HepG2 (cell line): ENCODE measurements around the gene MAN2A1. TPM values are rescaled to one million over a fixed set of nuclear protein-coding genes. Genes with fewer than 3 reads are reported as not detected.

Experiments used
- ATAC-seq: fragments of 200-7000 bp; cut with Tn5 transposase; 3 replicates; pipeline ENCODE4 v1.9.1; 2020; ENCODE audit warnings: mild to moderate bottlenecking, moderate library complexity
- BruUV-seq: library from RNA; stranded (reverse); fragments of 400-500 nt; replicated peaks from 2 replicates; lab custom pipeline; 2021; lab: Mats Ljungman, UMichigan
- CTCF ChIA-PET: fragments of 300-600 bp; formaldehyde crosslinking; extraction: SDS; loops from one replicate; lab custom pipeline; 2021; ENCODE audit warnings: low total read pairs, inconsistent platforms, low intra/inter-chr PET ratio; lab: Yijun Ruan, JAX
- POLR2A ChIA-PET: fragments of 350-600 bp; sonication (Branson Sonifier 250); formaldehyde crosslinking; loops from one replicate; lab custom pipeline; 2020; ENCODE audit warnings: antibody characterized with exemption, inconsistent platforms; lab: Yijun Ruan, JAX
- DNase-seq: peaks from one replicate; pipeline ENCODE4 v3.0.0-alpha.2; 2015; ENCODE audit warnings: low spot score
- FAIRE-seq: peaks from 3 replicates; lab custom pipeline; 2011; peaks lifted over from hg19 to GRCh38; lab: Jason Lieb, UNC
- H2AFZ ChIP-seq: one replicate; pipeline ENCODE4 v1.6.1; 2011; ENCODE audit warnings: low read length, inconsistent platforms
- H3K27ac ChIP-seq: fragments of 300-600 bp; 3 replicates; pipeline ENCODE4 v1.8.0; 2011; ENCODE audit warnings: mixed run types, mild to moderate bottlenecking, mixed read lengths, low read length, inconsistent platforms; ENCODE audit not compliant: insufficient read depth; ENCODE audit errors: extremely low read length
- H3K27me3 ChIP-seq, 2 experiments: fragments of 200-600 bp in 1 of 2; 2 replicates in 1 of 2; 3 replicates in 1 of 2; pipeline versions ENCODE4 v1.6.0 to v1.8.0; 2011; ENCODE audit warnings: low read length in 2 of 2, mild to moderate bottlenecking in 2 of 2, moderate library complexity in 2 of 2, inconsistent platforms in 1 of 2; ENCODE audit not compliant: insufficient read depth in 2 of 2, control insufficient read depth in 1 of 2
- H3K36me3 ChIP-seq, 2 experiments: fragments of 200-600 bp in 1 of 2; replicated peaks in 1 of 2; 2 replicates in 1 of 2; 3 replicates in 1 of 2; pipeline versions ENCODE4 v1.5.1 to v1.8.0; 2011; ENCODE audit warnings: low read length in 2 of 2, inconsistent platforms in 1 of 2; ENCODE audit not compliant: insufficient read depth in 2 of 2, control insufficient read depth in 1 of 2
- H3K4me1 ChIP-seq: 2 replicates; pipeline ENCODE4 v1.5.1; 2012; ENCODE audit warnings: low read length, inconsistent platforms; ENCODE audit not compliant: insufficient read depth
- H3K4me2 ChIP-seq: 2 replicates; pipeline ENCODE4 v1.6.0; 2011; ENCODE audit warnings: low read depth, low read length, inconsistent platforms
- H3K4me3 ChIP-seq, 3 experiments: fragments of 200-600 bp in 1 of 3; sonication (generic), shearing (Covaris generic) in 1 of 3; replicated peaks in 1 of 3; 2 replicates each; pipeline ENCODE4 v1.5.1; 2011 to 2016; ENCODE audit warnings: low read length in 3 of 3, inconsistent platforms in 2 of 3, low read depth in 2 of 3, mild to moderate bottlenecking in 2 of 3, control low read depth in 1 of 3, mixed read lengths in 1 of 3; ENCODE audit not compliant: insufficient read depth in 1 of 3
- H3K79me2 ChIP-seq: one replicate; pipeline ENCODE4 v1.6.1; 2011; ENCODE audit warnings: low read length, inconsistent platforms; ENCODE audit not compliant: insufficient read depth
- H3K9ac ChIP-seq: 2 replicates; pipeline ENCODE4 v1.6.0; 2011; ENCODE audit warnings: mild to moderate bottlenecking, low read depth, low read length, inconsistent platforms; ENCODE audit not compliant: insufficient read depth
- H3K9me3 ChIP-seq: 2 replicates; pipeline ENCODE4 v1.5.1; 2012; ENCODE audit warnings: mild to moderate bottlenecking, low read length
- H4K20me1 ChIP-seq: 2 replicates; pipeline ENCODE4 v1.6.0; 2011; ENCODE audit warnings: inconsistent platforms, mild to moderate bottlenecking, low read length, moderate library complexity; ENCODE audit not compliant: insufficient read depth
- AGO2 ChIP-seq: fragments of 200-400 bp; formaldehyde crosslinking; optimal IDR thresholded peaks from 2 replicates; pipeline ENCODE3; 2017; ENCODE audit warnings: mild to moderate bottlenecking, low read depth, low read length, moderate library complexity
- BRD4 ChIP-seq: sonication (generic); formaldehyde crosslinking; IDR thresholded peaks from 2 replicates; pipeline ENCODE4 v1.4.0; 2020; ENCODE audit warnings: missing genetic modification reagents
- SALL1 ChIP-seq: sonication (generic); formaldehyde crosslinking; IDR thresholded peaks from 2 replicates; pipeline ENCODE4 v1.8.0; 2022; ENCODE audit warnings: mild to moderate bottlenecking, missing genetic modification reagents
- TBX2 ChIP-seq: sonication (generic); formaldehyde crosslinking; IDR thresholded peaks from 2 replicates; pipeline ENCODE4 v1.5.0; 2020; ENCODE audit warnings: missing genetic modification reagents, mild to moderate bottlenecking, borderline replicate concordance
- WGBS: methylation state at CpG from one replicate; pipeline ENCODE4 v1.1.6; 2017; ENCODE audit warnings: low lambda C conversion rate; 5-methylcytosine and 5-hydroxymethylcytosine counted together
- in situ Hi-C: cut with HindIII; loops from 2 replicates; pipeline ENCODE4 v1.10.0; 2017; ENCODE audit warnings: low pct_unique_long_range_greater_than_20kb; ENCODE audit not compliant: extremely low pct_ligation_motif_present
- intact Hi-C: fragments of 100-400 bp; cut with micrococcal nuclease; formaldehyde crosslinking; loops from one replicate; pipeline ENCODE4 v1.10.0; 2022; ENCODE audit not compliant: unreplicated experiment
- polyA plus RNA-seq, 8 experiments: library from polyadenylated mRNA; depleted of rRNA in 3 of 8; stranded (reverse) in 7 of 8; unstranded in 1 of 8; fragments of >200 nt; fragmentation: Illumina TruSeq in 4 of 8; extraction: Trizol in 4 of 8; gene quantifications; 2 replicates each; pipeline versions ENCODE4 v1.2.1 to v1.2.3, GENCODE V29; 2011 to 2016; ENCODE audit warnings: low read depth in 4 of 8, missing spikeins in 1 of 8, mixed read lengths in 1 of 8; ENCODE audit not compliant: insufficient read depth in 1 of 8
- total RNA-seq, 5 experiments: library from RNA; depleted of rRNA; stranded (reverse); fragments of >200 nt; fragmentation: Illumina TruSeq; extraction: Trizol; gene quantifications; 2 replicates each; pipeline ENCODE4 v1.2.3, GENCODE V29; 2016; ENCODE audit warnings: low read depth in 1 of 5
- TF ChIP-seq, protein P1 (sequence below): sonication (generic); formaldehyde crosslinking; conservative IDR thresholded peaks from 2 replicates; pipeline ENCODE4 v1.8.0; 2022; ENCODE audit warnings: mild to moderate bottlenecking, moderate library complexity, missing genetic modification reagents
- TF ChIP-seq, protein P2 (sequence below): sonication (generic); formaldehyde crosslinking; IDR thresholded peaks from 2 replicates; pipeline ENCODE4 v1.5.1; 2020; ENCODE audit warnings: mild to moderate bottlenecking, missing genetic modification reagents, moderate library complexity

MAN2A1 gene
- total and polyA plus RNA-seq, 2 of the 13 experiments (the other 11 are each of a cell fraction or from before 2014, with no cell fraction given) = 56.2 to 80.5 TPM

DNA sequence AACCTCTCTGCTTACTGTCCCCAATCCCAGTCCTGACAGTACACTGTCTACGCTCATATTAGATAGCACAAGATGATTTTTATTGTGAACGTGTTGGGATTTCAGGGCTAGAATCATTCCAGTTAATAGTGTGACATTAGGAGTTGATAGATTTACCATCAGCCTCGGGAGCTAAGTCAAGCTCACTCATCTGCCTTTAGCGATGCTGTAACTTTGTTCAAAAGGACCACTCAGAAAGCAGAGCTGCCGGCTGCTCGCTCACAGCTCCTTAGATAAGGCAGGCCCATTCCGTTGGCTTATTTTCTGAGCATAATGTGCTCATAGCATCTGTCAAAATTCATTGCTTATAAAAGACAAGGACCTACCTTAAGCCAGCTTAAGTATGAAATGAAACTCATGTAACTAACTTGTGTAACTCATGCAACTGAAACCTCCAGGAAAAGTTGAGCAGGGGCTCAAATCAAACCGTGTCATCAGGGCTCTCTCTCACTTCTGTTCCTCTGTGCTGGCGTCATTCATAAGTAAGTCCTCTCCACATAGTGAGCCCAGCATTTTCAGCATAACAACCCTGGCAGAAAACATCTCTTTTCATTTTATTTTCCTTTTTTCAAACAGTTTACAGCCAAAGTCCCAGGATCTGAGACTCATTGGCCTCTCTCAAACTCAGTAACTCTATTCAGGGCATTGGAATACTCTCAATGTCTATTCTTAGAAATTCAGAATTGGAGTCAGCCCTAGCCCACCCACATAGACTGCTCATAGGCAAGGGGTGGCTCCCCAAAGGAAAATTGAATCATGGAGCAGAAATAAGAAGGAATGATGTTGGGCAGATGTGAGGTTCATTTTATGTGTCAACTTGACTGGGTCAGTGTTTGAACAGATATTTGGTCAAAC lies 208.8 kb downstream of the MAN2A1 start:
- Histone ChIP-seq H3K79me2 (no peaks in the 10 kb centered on the region), H3K36me3 (no peaks in the 10 kb centered on the region; a peak in 1 of 5 replicates), H3K4me1 (peaks cover 66% of the 10 kb centered on the region), H3K27ac (no peak overlapping the region), H3K27me3 (no peaks in the 10 kb centered on the region), H3K9ac (no peak overlapping the region), H2AFZ (peak overlapping the region; percentile 71), H4K20me1 (no peaks in the 10 kb centered on the region), H3K4me3 (no peak overlapping the region), H3K4me2 (no peak overlapping the region), H3K9me3 (no peaks in the 10 kb centered on the region)
- ChIA-PET POLR2A (no interaction called here), CTCF (no interaction called here)
- FAIRE-seq (no peak), ATAC-seq (no peak), DNase-seq (no peak)
- intact Hi-C loops (no loop called here), in situ Hi-C loops (no loop called here)
- no TSS peak for BruUV-seq
- TF ChIP-seq TBX2 (CRISPR knock-in tag) (peak; percentile 3; the same call in 1 of the 2 replicates), BRD4 (no peak)
- TF ChIP-seq, protein P1, sequence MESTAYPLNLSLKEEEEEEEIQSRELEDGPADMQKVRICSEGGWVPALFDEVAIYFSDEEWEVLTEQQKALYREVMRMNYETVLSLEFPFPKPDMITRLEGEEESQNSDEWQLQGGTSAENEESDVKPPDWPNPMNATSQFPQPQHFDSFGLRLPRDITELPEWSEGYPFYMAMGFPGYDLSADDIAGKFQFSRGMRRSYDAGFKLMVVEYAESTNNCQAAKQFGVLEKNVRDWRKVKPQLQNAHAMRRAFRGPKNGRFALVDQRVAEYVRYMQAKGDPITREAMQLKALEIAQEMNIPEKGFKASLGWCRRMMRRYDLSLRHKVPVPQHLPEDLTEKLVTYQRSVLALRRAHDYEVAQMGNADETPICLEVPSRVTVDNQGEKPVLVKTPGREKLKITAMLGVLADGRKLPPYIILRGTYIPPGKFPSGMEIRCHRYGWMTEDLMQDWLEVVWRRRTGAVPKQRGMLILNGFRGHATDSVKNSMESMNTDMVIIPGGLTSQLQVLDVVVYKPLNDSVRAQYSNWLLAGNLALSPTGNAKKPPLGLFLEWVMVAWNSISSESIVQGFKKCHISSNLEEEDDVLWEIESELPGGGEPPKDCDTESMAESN (CRISPR knock-in tag) = no peak
- WGBS = 97% methylated on average over 9 of the region's 9 CpGs

DNA sequence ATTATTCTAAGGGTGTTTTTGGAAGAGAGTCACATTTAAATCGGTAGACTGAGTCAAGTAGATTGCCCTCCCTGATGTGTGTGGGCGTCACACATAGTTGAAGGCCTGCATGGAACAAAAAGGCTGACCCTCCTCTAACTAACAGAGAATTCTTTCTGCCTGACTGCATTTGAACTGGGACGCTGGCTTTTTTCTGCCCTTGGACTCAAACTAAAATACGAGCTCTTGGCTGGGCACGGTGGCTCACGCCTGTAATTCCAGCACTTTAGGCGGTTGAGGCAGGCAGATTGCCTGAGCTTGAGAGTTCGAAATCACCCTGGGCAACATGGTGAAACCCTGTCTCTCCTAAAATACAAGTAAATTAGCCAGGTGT lies 209.4 kb downstream of the MAN2A1 start:
- H3K9me3 ChIP-seq = no peaks in the 10 kb centered on the region
- H3K4me3 ChIP-seq = no peak overlapping the region
- ATAC-seq (no peak), FAIRE-seq (no peak), DNase-seq (no peak)
- no peaks in the 10 kb centered on the region; a peak in 1 of 5 replicates for H3K36me3 ChIP-seq
- H3K27me3 ChIP-seq = no peaks in the 10 kb centered on the region
- peak overlapping the region; percentile 99 for H3K27ac ChIP-seq
- H4K20me1 ChIP-seq = no peaks in the 10 kb centered on the region
- H3K4me1 ChIP-seq = peaks cover 71% of the 10 kb centered on the region
- no peak overlapping the region for H3K9ac ChIP-seq
- in situ Hi-C loops (no loop called here), intact Hi-C loops (no loop called here)
- ChIA-PET CTCF (no interaction called here), POLR2A (no interaction called here)
- no peaks in the 10 kb centered on the region for H3K79me2 ChIP-seq
- 92% methylated on average over 8 of the region's 8 CpGs for WGBS
- H3K4me2 ChIP-seq = no peak overlapping the region
- H2AFZ ChIP-seq = no peak overlapping the region
- BruUV-seq = no TSS peak
- TF ChIP-seq SALL1 (CRISPR knock-in tag) (peak; percentile 24; the same call in 1 of the 2 replicates), AGO2 (no peak)
- TF ChIP-seq, protein P2, sequence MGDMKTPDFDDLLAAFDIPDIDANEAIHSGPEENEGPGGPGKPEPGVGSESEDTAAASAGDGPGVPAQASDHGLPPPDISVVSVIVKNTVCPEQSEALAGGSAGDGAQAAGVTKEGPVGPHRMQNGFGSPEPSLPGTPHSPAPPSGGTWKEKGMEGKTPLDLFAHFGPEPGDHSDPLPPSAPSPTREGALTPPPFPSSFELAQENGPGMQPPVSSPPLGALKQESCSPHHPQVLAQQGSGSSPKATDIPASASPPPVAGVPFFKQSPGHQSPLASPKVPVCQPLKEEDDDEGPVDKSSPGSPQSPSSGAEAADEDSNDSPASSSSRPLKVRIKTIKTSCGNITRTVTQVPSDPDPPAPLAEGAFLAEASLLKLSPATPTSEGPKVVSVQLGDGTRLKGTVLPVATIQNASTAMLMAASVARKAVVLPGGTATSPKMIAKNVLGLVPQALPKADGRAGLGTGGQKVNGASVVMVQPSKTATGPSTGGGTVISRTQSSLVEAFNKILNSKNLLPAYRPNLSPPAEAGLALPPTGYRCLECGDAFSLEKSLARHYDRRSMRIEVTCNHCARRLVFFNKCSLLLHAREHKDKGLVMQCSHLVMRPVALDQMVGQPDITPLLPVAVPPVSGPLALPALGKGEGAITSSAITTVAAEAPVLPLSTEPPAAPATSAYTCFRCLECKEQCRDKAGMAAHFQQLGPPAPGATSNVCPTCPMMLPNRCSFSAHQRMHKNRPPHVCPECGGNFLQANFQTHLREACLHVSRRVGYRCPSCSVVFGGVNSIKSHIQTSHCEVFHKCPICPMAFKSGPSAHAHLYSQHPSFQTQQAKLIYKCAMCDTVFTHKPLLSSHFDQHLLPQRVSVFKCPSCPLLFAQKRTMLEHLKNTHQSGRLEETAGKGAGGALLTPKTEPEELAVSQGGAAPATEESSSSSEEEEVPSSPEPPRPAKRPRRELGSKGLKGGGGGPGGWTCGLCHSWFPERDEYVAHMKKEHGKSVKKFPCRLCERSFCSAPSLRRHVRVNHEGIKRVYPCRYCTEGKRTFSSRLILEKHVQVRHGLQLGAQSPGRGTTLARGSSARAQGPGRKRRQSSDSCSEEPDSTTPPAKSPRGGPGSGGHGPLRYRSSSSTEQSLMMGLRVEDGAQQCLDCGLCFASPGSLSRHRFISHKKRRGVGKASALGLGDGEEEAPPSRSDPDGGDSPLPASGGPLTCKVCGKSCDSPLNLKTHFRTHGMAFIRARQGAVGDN (CRISPR knock-in tag) = peak; percentile 26; the same call in 1 of the 2 replicates
